M059J (cell line): Measurements from ENCODE around the gene ADARB2. TPM values are rescaled to one million over a fixed set of nuclear protein-coding genes. Genes with fewer than 3 reads are reported as not detected.

Source experiments
- DNase-seq: peaks from one replicate; pipeline ENCODE4 v3.0.0-alpha.2; 2012; ENCODE audit warnings: low read depth
- total RNA-seq: library from RNA; depleted of rRNA; stranded (reverse); fragments of >200 nt; shearing (Covaris generic); gene quantifications from 2 replicates; pipeline ENCODE4 v1.2.3, GENCODE V29; 2014

ADARB2 gene
- total RNA-seq, 1 experiment from 2014 or later: not detected

DNA sequence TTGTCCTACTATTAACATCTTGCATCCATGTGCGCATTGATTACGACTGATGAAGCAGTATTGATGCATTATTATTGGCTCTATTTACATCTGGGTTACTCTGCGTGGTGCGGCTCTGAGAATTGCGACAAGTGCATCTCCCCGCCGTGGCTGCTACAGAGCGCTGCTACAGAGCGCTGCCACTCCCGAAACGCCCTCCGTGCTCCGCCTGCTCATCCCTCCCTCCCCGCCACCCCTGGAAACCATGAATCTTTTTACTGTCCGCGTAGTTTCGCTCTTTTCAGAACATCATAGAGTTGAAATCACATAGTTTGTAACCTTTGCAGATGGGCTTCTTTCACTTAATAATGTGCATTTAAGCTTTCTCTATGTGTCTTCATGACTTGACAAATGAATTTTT lies 74.1 kb downstream of the ADARB2 start:
- no peak for DNase-seq

DNA sequence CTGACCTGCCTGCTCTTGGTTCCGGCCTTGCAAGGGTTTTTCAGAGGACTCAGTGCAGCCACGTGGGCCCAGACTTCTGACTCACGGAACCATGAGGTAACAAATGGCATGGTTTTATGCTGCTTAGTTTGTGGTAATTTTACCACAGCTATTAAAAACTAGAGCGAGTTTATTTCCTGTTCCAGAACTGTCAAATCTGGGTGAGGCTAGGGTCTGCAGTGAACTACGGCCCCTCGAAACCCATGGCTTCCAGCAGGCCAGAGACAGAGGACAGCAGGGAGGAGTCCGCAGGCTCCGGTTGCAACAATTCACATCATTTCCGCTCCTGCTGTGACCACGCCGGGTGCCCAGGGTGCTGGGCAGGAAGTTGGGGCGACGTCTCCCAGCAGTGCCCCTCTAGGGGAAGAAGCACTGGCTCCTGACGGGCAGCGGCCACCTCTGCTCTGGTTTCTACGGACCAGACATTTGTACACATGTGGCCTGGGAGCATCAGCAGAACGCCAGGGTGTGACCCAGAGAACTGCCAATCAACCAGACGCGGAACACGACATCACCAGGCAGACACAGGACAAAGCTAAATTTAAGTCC lies 74.8 kb downstream of the ADARB2 start:
- DNase-seq: no peak

DNA sequence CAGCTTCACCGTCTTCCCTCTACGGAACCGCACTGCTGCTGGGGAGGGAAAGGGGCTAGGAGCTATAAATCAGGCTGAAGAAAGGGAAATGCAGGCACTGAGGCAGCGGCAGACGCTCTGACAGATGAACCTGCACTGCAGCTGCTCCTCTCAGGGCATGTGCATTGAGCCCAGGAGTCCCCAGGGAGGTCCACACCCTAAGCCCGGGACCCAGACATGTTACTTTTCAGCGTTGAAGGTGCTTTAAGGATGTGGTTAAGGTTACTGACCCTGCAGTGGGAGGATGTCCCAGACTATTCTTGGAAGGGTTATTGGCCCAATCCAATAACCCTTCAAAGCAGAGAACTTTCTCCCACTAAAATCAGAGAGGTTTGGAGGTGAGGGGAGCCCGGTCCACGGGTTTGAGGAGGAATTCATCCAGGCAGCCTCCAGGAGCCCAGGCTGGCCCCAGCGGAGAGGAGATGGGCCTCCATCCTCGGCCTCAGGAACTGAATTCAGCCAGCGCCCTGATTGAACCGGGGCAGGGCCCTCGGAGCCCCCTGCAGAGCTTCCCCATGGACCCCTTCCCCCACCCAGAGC lies 75.4 kb downstream of the ADARB2 start:
- no peak for DNase-seq

DNA sequence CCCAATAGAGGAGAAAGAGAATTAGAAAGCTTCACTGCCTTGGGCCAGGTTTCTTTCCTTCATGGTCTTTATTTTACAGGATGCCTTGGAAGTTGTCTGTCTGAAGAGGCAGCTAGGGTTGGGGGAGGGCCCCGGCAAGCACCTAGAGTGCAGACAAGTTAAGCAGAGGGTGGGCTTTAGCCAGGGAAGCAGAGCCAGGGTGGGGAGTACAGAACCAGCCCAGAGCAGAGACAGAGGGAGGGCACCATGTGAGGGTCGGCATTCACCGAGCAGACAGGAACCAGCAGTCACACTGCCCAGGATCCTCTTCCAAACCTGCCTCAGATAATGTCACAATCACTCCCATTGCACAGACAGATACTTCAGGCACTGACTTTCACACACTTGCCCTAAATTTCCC lies 75.9 kb downstream of the ADARB2 start:
- DNase-seq: no peak

DNA sequence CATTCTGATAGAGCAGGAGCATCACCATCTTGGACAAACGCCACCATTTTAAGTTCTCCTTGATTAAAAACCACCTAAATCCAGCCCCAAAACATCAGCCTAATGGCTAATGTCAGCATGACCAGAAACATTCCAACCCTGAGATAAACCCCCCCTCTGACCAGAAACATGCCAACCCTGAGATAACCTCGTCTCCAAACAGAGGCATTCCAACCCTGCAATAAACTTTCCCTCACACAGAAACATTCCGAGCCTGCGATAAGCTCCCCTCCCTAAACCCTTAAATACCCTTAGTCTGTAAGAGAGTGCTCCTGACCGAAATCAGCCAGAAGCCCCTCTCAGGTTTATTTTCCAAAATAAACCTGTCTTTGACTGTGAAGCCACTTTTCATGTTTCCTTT lies 76.5 kb downstream of the ADARB2 start:
- DNase-seq: no peak

DNA sequence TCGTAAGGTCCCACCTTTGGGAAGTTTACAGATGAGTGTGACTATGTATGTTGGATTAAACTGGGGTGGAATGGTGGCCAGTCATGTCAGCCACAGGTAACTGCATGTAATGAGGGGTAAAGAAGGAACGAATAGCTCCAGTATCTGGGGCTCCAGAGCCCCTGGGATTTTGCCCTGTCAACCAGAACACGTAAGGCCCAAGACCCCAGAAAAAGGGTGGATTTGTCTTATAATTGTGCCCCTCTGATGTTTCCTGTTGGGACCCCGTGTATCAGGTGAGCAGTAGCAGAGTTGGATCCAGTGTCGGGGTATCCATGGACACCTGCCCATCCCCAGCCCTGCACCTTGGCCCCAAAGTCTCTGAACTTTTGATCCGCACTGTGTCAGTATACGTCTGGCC lies 76.9 kb downstream of the ADARB2 start:
- DNase-seq: no peak

DNA sequence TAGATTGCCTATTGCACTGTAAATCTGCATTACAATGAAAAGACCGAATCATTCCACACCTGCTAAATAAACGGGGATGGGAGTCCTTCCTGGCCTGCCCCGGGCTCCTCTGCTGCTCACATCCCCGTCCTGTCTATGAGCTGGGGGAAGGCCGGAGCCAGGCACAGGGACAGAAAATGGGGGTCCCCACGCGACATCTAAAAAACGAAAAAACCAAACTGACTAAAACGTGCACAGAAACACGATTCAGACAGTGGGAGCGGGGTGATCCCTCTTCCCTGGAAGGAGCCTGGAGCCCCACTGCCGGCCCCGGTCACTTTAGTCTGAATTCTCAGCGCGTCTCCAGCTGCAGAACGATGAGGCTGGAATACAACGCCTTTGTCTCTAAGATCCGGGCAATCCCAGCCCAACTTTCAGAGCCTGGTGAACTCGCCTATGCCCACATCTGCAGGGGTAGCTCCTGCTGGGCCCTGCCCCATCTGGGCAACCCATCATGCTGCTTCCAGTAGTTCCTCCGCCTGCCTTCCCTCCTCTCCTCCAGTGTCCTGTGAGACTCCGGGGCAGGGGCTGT lies 78.0 kb downstream of the ADARB2 start:
- no peak for DNase-seq

DNA sequence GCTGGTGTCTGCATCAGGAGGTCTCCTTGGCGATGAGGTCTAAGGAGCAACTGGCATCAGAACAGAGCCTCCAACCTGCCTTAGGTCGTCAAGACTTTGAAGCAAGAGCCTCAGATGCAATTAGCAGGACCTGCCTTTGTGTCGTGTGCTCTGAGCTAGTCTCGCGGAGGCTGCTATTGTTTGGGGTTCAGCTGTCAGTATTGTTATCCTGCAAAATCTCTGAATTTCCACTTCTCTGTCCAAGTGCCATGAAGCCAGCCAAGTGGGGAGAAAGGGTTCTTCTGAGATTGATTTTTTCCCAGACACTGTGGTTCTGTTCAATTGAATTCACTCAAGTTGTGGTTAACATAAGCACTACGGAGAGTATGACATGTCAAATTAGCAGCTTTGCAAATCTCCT lies 78.7 kb downstream of the ADARB2 start:
- no peak for DNase-seq

DNA sequence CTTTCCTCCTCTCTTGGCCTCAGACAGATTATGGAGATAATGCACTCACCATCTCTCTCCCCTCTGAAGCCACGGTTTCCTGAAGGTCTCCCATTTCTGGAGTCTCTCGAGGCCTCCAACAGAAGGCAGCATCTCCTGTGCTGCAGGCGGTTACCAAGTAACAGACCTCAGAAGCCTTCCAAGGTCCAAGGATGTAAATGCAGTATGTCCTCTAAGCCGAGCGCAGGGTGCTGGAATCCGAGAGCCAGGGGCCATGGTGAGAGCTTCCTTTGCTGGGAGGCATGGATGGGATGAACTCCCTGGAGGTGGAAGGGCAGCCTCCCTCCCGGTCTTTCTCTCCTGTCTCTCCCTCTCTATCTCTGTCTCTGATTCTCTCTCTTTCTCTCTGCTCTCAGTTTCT lies 79.8 kb downstream of the ADARB2 start:
- DNase-seq: no peak

DNA sequence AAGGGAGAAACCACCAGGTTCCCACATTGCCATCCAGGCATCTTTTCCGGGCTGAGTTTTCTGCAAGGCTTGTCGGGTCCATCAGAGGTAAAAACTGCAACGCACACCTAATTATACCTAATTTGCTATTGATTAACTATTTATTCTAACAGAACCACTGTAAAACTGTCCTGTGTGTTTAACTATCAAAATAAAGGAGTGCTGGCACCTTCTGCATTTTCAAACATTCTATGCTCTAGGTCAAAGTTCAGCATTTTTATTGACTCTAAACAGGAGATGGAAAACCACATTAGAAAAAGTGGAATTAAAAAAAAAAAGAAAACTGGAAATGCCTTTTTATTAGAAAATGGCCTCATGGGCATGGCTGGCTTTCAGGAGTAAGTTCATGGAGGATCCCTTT lies 82.0 kb downstream of the ADARB2 start:
- no peak for DNase-seq

DNA sequence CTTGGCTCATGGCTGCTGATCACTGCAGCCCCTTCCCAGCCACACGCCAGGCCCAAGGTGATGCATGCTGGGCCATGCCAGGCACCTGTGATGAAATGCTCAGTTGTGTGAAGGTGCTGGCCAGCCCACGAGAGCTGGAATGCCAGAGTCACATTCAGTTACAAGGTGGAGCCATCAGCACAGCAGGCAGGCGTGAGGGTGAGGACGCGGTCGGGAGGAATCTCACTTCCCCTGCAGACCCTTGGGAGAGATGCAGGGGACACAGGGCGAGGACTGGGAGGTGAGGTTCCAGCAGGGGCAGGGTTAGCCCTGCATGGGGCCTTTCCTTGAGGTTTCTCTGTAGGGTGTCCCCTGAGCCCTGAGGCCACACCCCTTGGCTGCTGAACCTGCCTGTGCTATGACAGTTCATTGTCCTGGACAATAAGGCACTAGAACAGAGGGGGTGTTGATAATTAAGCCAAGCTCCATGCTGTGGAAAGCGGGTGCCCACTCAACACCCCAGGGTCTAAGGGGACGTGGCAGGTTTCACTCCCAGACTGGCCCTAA lies 82.4 kb downstream of the ADARB2 start:
- DNase-seq: no peak

DNA sequence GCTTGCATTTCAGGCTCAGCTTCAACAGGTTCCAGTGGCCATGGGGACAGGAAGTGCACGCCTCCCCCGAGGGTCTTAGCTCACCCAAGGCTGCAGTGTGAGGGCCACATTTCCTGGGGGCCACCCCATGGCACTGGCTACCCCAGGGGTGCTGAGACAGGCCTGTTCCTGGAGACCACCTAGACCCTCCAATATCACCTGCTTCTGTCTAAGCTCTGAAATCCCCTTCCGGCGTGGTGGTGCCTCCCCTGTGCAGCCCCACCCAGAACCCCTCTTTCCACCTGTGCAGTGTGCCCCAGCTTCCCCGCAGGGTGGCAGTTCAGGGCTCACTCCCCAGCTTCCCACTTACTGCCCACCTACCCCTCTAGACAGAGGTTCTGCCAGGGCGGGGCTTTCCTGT lies 83.1 kb downstream of the ADARB2 start:
- no peak for DNase-seq

DNA sequence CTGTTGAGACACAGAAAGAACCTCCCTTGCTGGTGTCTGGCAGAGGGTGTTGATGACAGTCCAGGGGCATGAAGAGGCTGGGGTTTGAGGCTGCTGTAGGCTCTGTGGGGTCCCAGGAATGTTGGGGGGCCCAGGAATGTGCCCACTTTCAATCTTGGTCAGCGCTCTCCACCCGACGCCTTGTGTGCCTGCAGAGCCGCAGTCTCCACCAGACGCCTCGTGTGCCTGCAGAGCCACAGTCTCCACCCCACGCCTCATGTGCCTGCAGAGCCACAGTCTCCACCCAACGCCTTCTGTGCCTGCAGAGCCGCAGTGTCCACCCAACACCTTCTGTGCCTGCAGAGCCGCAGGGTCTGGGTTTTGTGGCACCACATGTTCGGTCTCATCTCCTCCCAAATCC lies 84.0 kb downstream of the ADARB2 start:
- DNase-seq: no peak

DNA sequence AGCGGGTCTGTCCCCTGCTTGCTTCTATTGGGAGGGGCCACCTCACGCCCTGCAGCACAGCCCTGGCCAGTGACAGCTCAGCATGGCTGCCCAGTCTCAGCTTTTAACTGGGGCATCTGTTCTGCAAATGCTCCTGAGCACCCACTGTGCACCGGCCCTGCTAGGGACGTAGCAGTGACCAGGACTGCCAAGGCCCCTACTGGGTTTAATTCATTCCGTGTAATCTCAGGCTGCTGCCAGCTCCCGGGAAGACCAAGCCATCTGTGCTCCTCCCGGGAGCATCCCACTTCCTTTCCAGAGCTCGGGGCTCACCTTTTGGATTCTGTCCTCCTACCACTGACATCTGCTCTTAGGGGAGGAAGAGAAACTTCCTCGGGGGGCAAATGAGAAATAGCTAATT lies 85.2 kb downstream of the ADARB2 start:
- no peak for DNase-seq

DNA sequence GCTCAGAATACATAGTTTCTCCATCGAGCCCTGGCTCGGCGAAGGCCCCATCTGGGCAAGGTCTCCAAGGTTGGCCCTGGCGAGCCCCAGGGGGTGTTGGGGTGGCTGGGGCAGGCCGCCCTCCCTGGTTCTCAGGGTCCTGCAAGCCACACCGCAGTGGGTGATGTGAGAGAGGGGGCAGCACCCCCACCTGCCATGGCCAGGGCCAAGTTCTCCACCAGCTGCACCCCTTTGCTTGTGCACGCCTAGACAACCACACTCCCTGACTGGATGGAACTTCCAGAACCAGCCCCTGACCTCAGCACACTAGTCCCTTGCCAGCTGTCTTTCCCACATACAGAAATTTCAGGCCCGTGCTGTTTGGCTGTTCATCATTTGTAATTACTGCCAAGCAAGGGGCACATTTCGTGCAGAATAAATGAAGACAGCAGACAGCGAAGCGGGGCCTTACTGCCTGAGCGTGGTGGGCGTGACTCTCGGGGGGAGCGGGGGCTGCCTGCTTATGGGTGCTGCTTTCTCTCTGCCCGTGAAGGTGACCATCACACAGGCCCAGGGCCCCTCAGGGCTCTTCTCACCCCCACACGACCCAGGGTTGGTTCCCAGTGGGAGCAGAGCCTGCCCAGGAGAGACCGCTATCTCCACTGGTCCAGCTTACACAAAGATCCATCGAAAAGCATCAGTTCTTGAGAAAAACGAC lies 85.9 kb downstream of the ADARB2 start:
- no peak for DNase-seq

DNA sequence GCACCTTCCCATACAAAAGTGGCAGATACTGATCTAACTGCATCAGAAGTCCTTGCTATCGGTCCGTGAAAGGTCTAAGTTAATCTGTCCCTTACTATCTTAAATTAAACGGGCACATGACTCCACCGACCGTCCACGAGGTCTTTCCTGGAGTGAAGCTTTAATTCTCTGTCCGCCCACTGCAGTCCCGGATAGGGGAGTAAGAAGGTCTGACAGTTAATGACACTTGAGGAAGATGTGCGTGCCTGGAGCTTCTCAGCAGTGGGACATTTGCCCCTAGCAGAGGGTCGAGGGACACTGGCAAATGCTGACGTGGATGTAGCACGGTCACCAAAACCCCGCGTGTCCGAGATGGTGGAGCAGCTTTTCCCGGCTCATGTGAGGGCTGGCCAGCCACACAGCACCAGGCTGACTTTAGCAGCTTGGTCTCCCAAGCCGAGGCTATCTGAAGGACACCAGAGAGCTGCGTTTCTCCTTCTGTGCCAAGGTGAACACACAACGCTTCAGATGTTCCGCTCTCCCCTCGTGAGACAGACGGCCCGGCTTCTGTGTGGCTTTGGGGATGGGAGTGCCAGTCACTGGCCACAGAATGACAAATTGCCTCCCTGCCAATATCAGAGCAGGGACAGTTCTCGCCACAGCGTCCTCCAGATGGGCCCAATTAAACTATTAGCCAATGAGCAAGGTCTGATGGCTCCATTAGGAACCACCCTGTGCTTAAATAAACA lies 86.6 kb downstream of the ADARB2 start:
- no peak for DNase-seq

DNA sequence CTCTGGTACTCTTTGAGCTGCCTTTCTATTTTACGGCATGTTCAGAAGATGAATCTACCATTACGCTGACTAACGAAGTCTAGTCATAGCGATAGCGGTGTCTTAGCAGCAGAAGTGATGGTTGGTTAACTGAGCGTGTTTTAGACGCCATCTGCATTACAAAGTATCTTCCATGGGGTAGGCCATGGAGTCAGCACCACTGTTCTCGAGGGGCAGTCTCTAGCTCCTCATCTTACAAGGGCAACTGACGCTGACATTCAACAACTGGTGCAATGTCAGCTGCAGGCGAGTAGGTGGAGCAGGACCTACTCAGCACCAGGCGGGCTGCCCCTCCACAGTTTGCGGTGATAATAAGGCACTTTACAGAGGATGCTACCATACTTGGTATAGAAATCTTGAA lies 88.7 kb downstream of the ADARB2 start:
- DNase-seq: no peak

DNA sequence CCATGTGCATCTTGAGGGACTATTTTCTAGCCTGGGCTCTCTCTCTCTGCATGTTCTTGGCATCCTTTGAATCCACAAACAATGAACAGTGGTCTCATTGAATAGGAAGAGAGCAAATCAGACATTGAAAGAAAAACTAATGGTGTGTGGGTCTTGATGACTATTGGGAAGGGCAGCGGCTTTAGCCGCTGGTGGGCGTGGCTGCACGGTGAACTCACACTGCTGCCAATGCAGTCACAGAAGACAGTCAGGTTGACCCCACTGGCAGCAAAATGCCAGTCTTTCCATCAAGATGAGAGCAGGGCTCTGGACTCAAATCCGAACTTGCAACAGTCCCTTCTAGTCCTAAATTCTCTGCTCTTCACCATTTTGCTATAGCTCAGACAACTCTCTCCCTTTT lies 91.0 kb downstream of the ADARB2 start:
- DNase-seq: no peak

DNA sequence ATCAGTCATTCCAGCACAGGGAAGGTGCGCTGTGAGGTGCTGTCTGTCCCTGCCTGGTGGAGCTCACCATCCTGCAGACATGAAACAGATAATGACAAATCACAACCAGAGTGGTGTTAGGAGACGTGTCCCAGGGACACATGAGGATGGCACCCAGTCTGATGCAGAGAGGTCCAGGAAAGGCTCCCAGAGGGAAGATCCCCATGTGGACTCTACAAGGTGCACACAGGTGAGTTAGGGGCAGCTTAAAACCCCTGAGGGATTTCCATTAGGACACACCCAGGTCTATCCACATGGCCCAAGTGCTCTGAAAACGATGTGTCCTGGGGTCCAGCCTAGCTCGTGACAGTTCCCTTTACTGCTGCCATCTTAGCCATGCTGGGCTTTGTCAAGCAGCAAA lies 91.4 kb downstream of the ADARB2 start:
- no peak for DNase-seq

DNA sequence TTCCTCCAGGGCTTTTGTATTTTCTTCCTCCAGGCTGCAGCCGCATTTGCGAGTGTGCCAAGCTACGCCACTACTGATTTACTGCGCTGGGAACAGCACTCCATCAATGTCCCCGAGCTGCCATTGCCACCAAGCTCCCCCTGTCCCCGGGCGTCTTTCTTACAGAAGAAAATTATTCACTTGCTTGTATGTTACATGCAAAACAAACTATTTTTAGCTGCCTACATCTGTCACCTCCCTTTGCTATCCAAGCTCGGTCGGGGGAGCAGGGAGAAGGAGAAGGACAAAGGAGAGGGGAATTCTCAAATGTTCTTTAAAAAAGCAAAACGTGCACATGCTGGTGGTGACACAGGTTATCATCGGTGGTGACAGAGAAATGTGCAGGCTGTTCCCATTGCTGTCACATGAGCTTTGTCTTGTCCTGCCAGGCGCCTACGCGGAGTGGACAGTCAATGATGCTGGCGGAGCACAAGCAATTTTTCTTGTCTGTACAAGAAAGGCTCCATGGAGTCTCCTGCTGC lies 93.1 kb downstream of the ADARB2 start:
- no peak for DNase-seq

DNA sequence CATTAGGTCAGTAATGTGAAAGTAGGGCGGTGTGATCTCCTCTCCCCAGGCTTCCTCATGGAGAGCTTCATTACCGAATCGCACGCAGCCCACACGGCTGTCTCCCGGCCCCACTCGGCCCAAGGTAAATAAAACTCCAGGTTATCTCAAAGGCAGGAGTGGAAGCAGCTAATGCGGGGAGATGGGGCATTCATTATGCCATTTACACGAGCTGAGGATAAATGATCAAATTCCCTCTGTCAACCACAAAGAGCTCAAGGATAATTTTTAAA lies 93.5 kb downstream of the ADARB2 start:
- DNase-seq: no peak

DNA sequence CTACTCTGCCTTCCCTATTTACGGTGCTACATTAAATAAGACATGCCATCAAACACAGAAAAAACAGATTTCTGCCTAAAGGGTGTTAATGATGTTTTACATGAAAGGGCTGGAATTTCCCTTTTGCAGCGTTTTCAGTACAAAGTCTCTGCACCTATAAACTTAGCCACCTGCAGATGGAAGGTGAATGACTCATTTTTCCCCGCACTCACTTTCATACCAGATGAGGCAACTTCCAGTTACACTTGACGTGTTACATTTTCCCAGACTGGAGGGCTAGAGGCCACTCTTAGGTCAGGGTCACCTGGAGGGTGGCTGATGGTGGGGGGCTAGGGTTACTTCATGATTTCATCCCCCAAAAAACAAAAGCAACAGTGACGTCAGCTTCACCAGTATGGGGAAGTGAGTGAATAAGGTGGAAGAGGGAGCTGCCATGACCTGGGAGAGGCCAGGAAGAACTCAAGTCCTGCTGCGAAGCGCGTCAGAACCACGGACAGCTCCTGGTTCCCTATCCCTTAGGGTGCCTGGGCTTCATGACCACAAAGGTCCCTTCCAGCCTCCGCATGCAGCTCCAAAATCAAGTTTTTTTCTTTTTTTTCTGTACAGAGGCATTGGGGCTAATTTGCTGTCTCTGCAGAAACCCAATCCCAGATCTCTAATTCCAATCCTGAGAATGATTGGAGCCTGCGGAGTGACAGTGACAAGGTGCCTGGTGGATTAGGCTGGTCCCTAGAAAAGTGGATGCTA lies 94.0 kb downstream of the ADARB2 start:
- peak; percentile 0 for DNase-seq
